KMS-11 (cell line): ENCODE data around the gene PRR15L.
"Not testable (repeated sequence)": the region's sequence is repeated elsewhere in the genome, so short reads cannot be mapped to it uniquely, and the experiment has no call there.

Source experiments
- H2AFZ ChIP-seq: fragments of 200-600 bp; sonication (generic); 2 replicates; pipeline ENCODE4 v1.6.1; 2016; ENCODE audit warnings: antibody characterized with exemption, mixed run types, low read depth
- H3K27ac ChIP-seq: fragments of 200-600 bp; sonication (generic); 2 replicates; pipeline ENCODE4 v1.6.1; 2016; ENCODE audit warnings: mild to moderate bottlenecking, mixed run types
- H3K27me3 ChIP-seq: fragments of 200-600 bp; sonication (generic); 2 replicates; pipeline ENCODE4 v1.6.1; 2017; ENCODE audit warnings: mild to moderate bottlenecking, low read depth, mixed run types, moderate library complexity; ENCODE audit not compliant: insufficient read depth
- H3K36me3 ChIP-seq: fragments of 200-600 bp; sonication (generic); 2 replicates; pipeline ENCODE4 v1.6.1; 2017; ENCODE audit warnings: mild to moderate bottlenecking, mixed run types; ENCODE audit not compliant: insufficient read depth
- H3K4me1 ChIP-seq: fragments of 200-600 bp; sonication (generic); 2 replicates; pipeline ENCODE4 v1.6.1; 2016; ENCODE audit warnings: mild to moderate bottlenecking, low read depth, mixed run types; ENCODE audit not compliant: poor library complexity, severe bottlenecking
- H3K4me2 ChIP-seq: fragments of 200-600 bp; sonication (generic); 2 replicates; pipeline ENCODE4 v1.7.0; 2016; ENCODE audit warnings: mild to moderate bottlenecking, mixed run types
- H3K4me3 ChIP-seq: fragments of 200-600 bp; sonication (generic); IDR thresholded peaks from 2 replicates; pipeline ENCODE4 v1.6.1; 2017; ENCODE audit warnings: low read depth, low read length, mixed read lengths; ENCODE audit not compliant: insufficient read depth
- H3K79me2 ChIP-seq: fragments of 200-600 bp; sonication (generic); 2 replicates; pipeline ENCODE4 v1.6.1; 2016; ENCODE audit warnings: low read depth, mixed run types; ENCODE audit not compliant: insufficient read depth
- H3K9ac ChIP-seq: fragments of 200-600 bp; sonication (generic); 2 replicates; pipeline ENCODE4 v1.6.1; 2016; ENCODE audit warnings: mild to moderate bottlenecking, mixed run types
- H4K20me1 ChIP-seq: fragments of 200-600 bp; sonication (generic); 2 replicates; pipeline ENCODE4 v1.6.1; 2016; ENCODE audit warnings: mild to moderate bottlenecking, mixed run types; ENCODE audit not compliant: insufficient read depth
- TF ChIP-seq, protein P1 (sequence below): fragments of 200-600 bp; sonication (generic); conservative IDR thresholded peaks from 2 replicates; pipeline ENCODE4 v1.6.1; 2017; ENCODE audit warnings: low read depth, mild to moderate bottlenecking, antibody characterized with exemption, low read length, moderate library complexity, mixed read lengths

The PRR15L gene

DNA sequence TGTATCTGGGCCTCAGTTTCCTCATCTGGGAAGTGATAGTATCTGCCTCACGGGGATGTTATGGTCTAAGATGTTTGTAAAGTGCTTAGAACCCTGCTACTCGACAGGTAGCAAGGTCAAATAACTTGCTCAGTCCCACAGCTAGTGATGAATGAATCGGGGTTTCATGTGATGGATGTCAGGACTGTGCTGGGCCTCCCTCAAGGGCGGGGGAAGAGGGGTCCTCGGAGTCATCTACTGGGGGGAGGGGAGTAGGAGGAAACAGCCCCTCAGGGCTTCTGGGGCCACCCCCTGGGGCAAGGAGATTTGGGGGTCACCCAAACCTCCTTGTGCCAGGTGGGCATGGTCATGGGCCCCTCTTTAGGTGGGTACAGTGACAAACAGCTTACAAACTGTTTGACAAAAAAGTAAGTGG is 15.6 kb downstream of the PRR15L start:
- Histone ChIP-seq H3K27ac (peak overlapping the region; percentile 50), H3K4me2 (peak overlapping the region; percentile 76), H3K36me3 (no peaks in the 10 kb centered on the region; the same call in 1 of the 2 replicates), H2AFZ (peak overlapping the region; percentile 67), H3K27me3 (no peaks in the 10 kb centered on the region), H3K4me3 (no peak overlapping the region), H4K20me1 (no peaks in the 10 kb centered on the region), H3K4me1 (peaks cover 54% of the 10 kb centered on the region), H3K79me2 (peaks cover 16% of the 10 kb centered on the region; the same call in 1 of the 2 replicates), H3K9ac (peak overlapping the region; percentile 74)
- TF ChIP-seq, protein P1, sequence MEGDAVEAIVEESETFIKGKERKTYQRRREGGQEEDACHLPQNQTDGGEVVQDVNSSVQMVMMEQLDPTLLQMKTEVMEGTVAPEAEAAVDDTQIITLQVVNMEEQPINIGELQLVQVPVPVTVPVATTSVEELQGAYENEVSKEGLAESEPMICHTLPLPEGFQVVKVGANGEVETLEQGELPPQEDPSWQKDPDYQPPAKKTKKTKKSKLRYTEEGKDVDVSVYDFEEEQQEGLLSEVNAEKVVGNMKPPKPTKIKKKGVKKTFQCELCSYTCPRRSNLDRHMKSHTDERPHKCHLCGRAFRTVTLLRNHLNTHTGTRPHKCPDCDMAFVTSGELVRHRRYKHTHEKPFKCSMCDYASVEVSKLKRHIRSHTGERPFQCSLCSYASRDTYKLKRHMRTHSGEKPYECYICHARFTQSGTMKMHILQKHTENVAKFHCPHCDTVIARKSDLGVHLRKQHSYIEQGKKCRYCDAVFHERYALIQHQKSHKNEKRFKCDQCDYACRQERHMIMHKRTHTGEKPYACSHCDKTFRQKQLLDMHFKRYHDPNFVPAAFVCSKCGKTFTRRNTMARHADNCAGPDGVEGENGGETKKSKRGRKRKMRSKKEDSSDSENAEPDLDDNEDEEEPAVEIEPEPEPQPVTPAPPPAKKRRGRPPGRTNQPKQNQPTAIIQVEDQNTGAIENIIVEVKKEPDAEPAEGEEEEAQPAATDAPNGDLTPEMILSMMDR: no peak

DNA sequence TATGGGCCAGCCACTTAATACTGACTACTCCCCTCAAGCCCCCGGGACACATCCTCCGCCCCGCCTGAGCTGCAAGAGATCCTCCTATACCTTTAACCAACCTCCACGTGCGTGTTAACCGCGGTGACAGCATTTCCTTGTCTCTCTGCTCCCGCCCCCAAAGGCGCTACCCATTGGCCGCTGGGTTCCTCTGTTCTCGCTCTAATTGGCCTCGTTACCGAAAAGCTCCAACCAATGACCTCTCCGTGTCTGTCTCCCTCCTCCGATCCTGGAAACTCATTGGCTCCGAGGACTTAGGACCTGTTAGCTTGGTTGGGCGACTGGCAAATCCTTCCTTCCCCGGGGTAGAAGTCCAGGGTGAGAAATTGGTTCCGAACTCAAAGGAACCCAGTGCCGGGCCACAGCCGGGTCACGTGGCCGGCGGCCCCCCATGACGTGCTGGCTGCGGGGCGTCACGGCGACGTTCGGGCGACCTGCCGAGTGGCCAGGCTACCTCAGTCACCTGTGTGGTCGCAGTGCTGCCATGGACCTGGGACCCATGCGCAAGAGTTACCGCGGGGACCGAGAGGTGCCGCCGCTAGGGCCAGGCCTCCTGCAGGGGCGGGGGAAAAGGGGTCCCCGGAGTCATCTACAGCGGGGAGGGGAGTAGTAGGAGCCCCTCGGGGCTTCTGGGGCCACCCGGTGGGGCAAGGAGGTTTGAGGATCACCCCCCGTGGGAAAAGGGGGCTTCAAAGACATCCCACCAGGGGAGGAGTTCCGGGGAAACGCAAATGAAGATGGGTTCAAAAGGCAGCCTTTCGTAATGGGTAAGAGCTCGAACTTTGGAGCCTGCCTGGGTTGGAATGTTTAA is 16.2 kb downstream of the PRR15L start, which contains the start of gene PNPO:
TSS of gene PNPO (plus strand) at position 326 of the 850 bp plus-strand sequence. CDS start at position 431, 105 bp downstream.
- Histone ChIP-seq H3K4me1 (peaks cover 55% of the 10 kb centered on the region), H3K9ac (peak within 1 kb of the TSS; percentile 74), H3K36me3 (no peaks in the 10 kb centered on the region; the same call in 1 of the 2 replicates), H2AFZ (peak within 1 kb of the TSS; percentile 67), H4K20me1 (no peaks in the 10 kb centered on the region), H3K4me3 (no peak within 1 kb of the TSS), H3K79me2 (peaks cover 16% of the 10 kb centered on the region; the same call in 1 of the 2 replicates), H3K27ac (peak within 1 kb of the TSS; percentile 50), H3K4me2 (peak within 1 kb of the TSS; percentile 91), H3K27me3 (no peaks in the 10 kb centered on the region)
- TF ChIP-seq, protein P1: no peak

DNA sequence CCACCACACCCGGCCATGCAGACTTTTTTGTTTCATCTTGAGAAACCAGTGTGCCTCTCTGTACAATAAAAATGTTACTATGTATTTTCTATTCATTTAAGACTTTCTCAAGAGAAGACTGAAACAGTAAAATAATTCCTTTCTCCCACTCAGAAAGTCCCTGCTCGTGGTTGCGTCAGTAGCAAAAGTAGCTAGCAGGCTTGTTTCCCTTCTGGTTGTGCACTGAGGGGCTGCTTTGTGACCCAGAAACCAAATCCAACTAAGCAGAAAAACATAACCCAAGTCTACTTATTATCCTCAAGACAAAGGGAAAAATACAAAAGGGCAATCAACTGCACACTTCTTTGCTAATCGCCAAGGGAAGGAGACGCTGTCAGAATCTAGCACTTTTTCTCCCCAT is 19.7 kb downstream of the PRR15L start:
- TF ChIP-seq, protein P1: no peak
- Histone ChIP-seq H3K9ac (peak overlapping the region; percentile 63; the same call in 1 of the 2 replicates), H3K4me1 (peaks cover 45% of the 10 kb centered on the region), H3K27me3 (no peaks in the 10 kb centered on the region), H2AFZ (peak overlapping the region; percentile 47), H3K27ac (peak overlapping the region; percentile 75), H3K4me3 (no peak overlapping the region), H4K20me1 (no peaks in the 10 kb centered on the region), H3K36me3 (no peaks in the 10 kb centered on the region), H3K4me2 (peak overlapping the region; percentile 87), H3K79me2 (peaks cover 12% of the 10 kb centered on the region; the same call in 1 of the 2 replicates)

DNA sequence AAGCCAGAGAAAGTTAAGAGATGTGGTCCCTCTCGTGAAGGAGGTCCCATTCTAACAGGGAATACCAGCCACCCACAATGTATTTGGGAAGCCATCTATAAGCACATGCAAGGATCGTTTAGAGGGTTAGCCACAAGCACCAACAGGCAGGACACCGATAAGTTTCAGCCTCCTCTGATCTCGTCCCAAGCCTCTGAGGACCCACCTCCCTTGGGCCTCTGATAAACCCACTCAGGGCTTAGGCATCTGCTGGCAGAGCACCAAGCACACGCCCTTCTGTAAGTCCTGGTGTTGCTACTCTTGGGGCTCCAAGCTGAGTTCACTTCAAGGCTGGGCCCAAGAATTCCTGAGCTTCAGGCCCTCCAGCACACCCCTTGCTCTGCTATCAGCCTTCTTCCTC is 21.7 kb downstream of the PRR15L start:
- H3K27ac ChIP-seq: no peak overlapping the region
- H3K79me2 ChIP-seq: no peaks in the 10 kb centered on the region
- TF ChIP-seq, protein P1: no peak
- no peaks in the 10 kb centered on the region for H3K36me3 ChIP-seq
- H3K4me1 ChIP-seq: peaks cover 37% of the 10 kb centered on the region
- H3K27me3 ChIP-seq: no peaks in the 10 kb centered on the region
- no peak overlapping the region for H2AFZ ChIP-seq
- no peak overlapping the region for H3K4me2 ChIP-seq
- H3K9ac ChIP-seq: no peak overlapping the region
- no peak overlapping the region for H3K4me3 ChIP-seq
- no peaks in the 10 kb centered on the region for H4K20me1 ChIP-seq

DNA sequence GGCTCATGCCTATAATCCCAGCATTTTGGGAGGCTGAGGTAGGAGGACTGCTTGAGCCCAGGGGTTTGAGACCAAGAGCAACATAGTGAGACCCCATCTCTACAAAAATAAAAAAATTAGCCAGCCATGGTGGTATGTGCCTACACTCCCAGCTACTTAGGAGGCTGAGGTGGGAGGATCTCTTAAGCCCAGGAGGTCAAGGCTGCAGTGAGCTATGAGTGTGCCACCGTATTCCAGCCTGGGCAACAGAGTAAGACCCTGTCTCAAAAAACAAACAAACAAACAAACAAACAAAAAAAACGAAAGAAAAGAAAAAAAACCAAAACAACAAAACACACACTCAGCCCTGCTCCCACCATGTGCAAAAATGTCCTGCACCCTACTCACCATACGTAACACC is 22.2 kb downstream of the PRR15L start:
- H3K4me2 ChIP-seq, H3K4me3 ChIP-seq, H3K79me2 ChIP-seq, H2AFZ ChIP-seq, H3K27ac ChIP-seq, H3K9ac ChIP-seq, H3K27me3 ChIP-seq, H3K36me3 ChIP-seq, H4K20me1 ChIP-seq: not testable (repeated sequence)
- peaks cover 32% of the 10 kb centered on the region for H3K4me1 ChIP-seq
